Endothelial cell of umbilical vein (primary cell): Measurements from ENCODE around the gene TMEM131. TPM values are rescaled to one million over a fixed set of nuclear protein-coding genes. Genes with fewer than 3 reads are reported as not detected.

Source experiments
- BruUV-seq: library from RNA; stranded (reverse); fragments of 400-500 nt; replicated peaks from 2 replicates; lab custom pipeline; 2021; lab: Mats Ljungman, UMichigan
- CTCF ChIA-PET: fragments of 300-600, 350-600 bp; sonication (Branson Sonifier 250); formaldehyde crosslinking; loops from one replicate; lab custom pipeline; 2021; ENCODE audit warnings: antibody characterized with exemption, inconsistent platforms; lab: Charles Lee
- POLR2A ChIA-PET: fragments of 300-600, 350-600 bp; sonication (Branson Sonifier 250); formaldehyde crosslinking; loops from one replicate; lab custom pipeline; 2021; ENCODE audit warnings: antibody characterized with exemption, inconsistent platforms; lab: Charles Lee
- DNase-seq: peaks from one replicate; pipeline ENCODE4 v3.0.0-alpha.2; 2011; ENCODE audit warnings: low read depth, low spot score
- FAIRE-seq: peaks from 2 replicates; lab custom pipeline; 2011; peaks lifted over from hg19 to GRCh38; lab: Jason Lieb, UNC
- H2AFZ ChIP-seq: 2 replicates; pipeline ENCODE4 v1.6.0; 2012; ENCODE audit warnings: low read depth, low read length, control low read depth, inconsistent platforms
- H3K27ac ChIP-seq: 2 replicates; pipeline ENCODE4 v1.5.1; 2011; ENCODE audit warnings: low read depth, mild to moderate bottlenecking, control low read depth, low read length, moderate library complexity; ENCODE audit not compliant: insufficient read depth
- H3K27me3 ChIP-seq, 2 experiments: 2 replicates each; pipeline versions ENCODE4 v1.6.0 to v1.6.1; 2011; ENCODE audit warnings: low read length in 2 of 2, mixed read lengths in 1 of 2; ENCODE audit not compliant: control insufficient read depth in 2 of 2, insufficient read depth in 2 of 2
- H3K36me3 ChIP-seq, 2 experiments: 2 replicates in 1 of 2; 3 replicates in 1 of 2; pipeline ENCODE4 v1.5.1; 2011; ENCODE audit warnings: low read length in 2 of 2, mild to moderate bottlenecking in 1 of 2, moderate library complexity in 1 of 2; ENCODE audit not compliant: control insufficient read depth in 2 of 2, insufficient read depth in 2 of 2; ENCODE audit errors: extremely low read depth in 1 of 2
- H3K4me1 ChIP-seq: 3 replicates; pipeline ENCODE4 v1.5.1; 2011; ENCODE audit warnings: mild to moderate bottlenecking, low read length; ENCODE audit not compliant: control insufficient read depth, insufficient read depth; ENCODE audit errors: extremely low read depth
- H3K4me2 ChIP-seq: 2 replicates; pipeline ENCODE4 v1.6.1; 2011; ENCODE audit warnings: low read length, control low read depth, mixed read lengths; ENCODE audit not compliant: insufficient read depth
- H3K4me3 ChIP-seq, 3 experiments: fragments of 200-600 bp in 1 of 3; sonication (generic), shearing (Covaris generic) in 1 of 3; replicated peaks in 1 of 3; 2 replicates each; pipeline ENCODE4 v1.5.1; 2011 to 2016; ENCODE audit warnings: control low read depth in 3 of 3, low read length in 3 of 3, mild to moderate bottlenecking in 2 of 3, inconsistent platforms in 1 of 3, low read depth in 1 of 3, moderate library complexity in 1 of 3; ENCODE audit not compliant: insufficient read depth in 1 of 3
- H3K79me2 ChIP-seq: 2 replicates; pipeline ENCODE4 v1.6.0; 2012; ENCODE audit warnings: low read length, inconsistent platforms; ENCODE audit not compliant: control insufficient read depth, insufficient read depth
- H3K9ac ChIP-seq: replicated peaks from 2 replicates; pipeline ENCODE3; 2011; ENCODE audit warnings: low read length, control low read depth; ENCODE audit not compliant: insufficient read depth; ENCODE audit errors: extremely low read depth
- H3K9me1 ChIP-seq: replicated peaks from 3 replicates; pipeline ENCODE4 v1.6.0; 2011; ENCODE audit warnings: mild to moderate bottlenecking, low read length; ENCODE audit not compliant: control insufficient read depth, insufficient read depth; ENCODE audit errors: extremely low read depth
- H3K9me3 ChIP-seq: replicated peaks from 2 replicates; pipeline ENCODE4 v1.5.1; 2012; ENCODE audit warnings: low read length, inconsistent platforms; ENCODE audit not compliant: control insufficient read depth, insufficient read depth
- H4K20me1 ChIP-seq: replicated peaks from 2 replicates; pipeline ENCODE3; 2011; ENCODE audit warnings: mild to moderate bottlenecking, low read length; ENCODE audit not compliant: control insufficient read depth, insufficient read depth; ENCODE audit errors: extremely low read depth
- CTCF ChIP-seq, 2 donors: IDR thresholded peaks; 1 replicate in 1 of 2; 2 replicates in 1 of 2; pipeline ENCODE4 v1.5.1; 2011; ENCODE audit warnings: low read length in 2 of 2, mild to moderate bottlenecking in 2 of 2, moderate library complexity in 2 of 2, control low read depth in 1 of 2, inconsistent platforms in 1 of 2, low read depth in 1 of 2; ENCODE audit not compliant: insufficient read depth in 1 of 2; ENCODE audit errors: extremely low read depth in 1 of 2
- EZH2 ChIP-seq: IDR thresholded peaks from 2 replicates; pipeline ENCODE4 v1.6.1; 2012; ENCODE audit warnings: borderline replicate concordance, low read depth, mild to moderate bottlenecking, moderate library complexity, low read length, inconsistent platforms; ENCODE audit not compliant: severe bottlenecking
- FOS ChIP-seq: IDR thresholded peaks from 2 replicates; pipeline ENCODE4 v1.6.1; 2011; ENCODE audit warnings: mild to moderate bottlenecking, low read length, moderate library complexity, borderline replicate concordance; ENCODE audit not compliant: insufficient read depth
- GATA2 ChIP-seq: IDR thresholded peaks from 2 replicates; pipeline ENCODE4 v1.7.0; 2011; ENCODE audit warnings: low read depth, mild to moderate bottlenecking, moderate library complexity, mixed read lengths, low read length; ENCODE audit not compliant: insufficient read length, insufficient read depth
- JUN ChIP-seq: IDR thresholded peaks from 2 replicates; pipeline ENCODE4 v1.6.1; 2011; ENCODE audit warnings: borderline replicate concordance, low read depth; ENCODE audit not compliant: insufficient read length, insufficient read depth
- MYC ChIP-seq: IDR thresholded peaks from one replicate; pipeline ENCODE4 v1.6.1; 2011; ENCODE audit warnings: mild to moderate bottlenecking, low read depth, low read length
- POLR2A ChIP-seq: IDR thresholded peaks from 2 replicates; pipeline ENCODE4 v1.6.1; 2012; ENCODE audit warnings: low read depth, mild to moderate bottlenecking, control low read depth, low read length
- POLR2AphosphoS5 ChIP-seq: IDR thresholded peaks from 2 replicates; pipeline ENCODE4 v1.6.1; 2012; ENCODE audit warnings: low read depth, mild to moderate bottlenecking, control low read depth, low read length, moderate library complexity; ENCODE audit not compliant: insufficient read depth
- dilution Hi-C: fragments of 300-500 bp; cut with MboI; formaldehyde crosslinking; loops from one replicate; pipeline ENCODE4 v1.15.0; 2019; ENCODE audit warnings: low sequenced_read_pairs; ENCODE audit not compliant: extremely low pct_ligation_motif_present
- intact Hi-C: fragments of 100-400 bp; cut with micrococcal nuclease; formaldehyde crosslinking; loops from one replicate; pipeline ENCODE4 v1.10.0; 2022
- polyA plus RNA-seq, 4 experiments: library from polyadenylated mRNA; depleted of rRNA in 3 of 4; stranded (reverse) in 3 of 4; unstranded in 1 of 4; fragments of >200 nt; gene quantifications; 2 replicates each; pipeline versions ENCODE4 v1.2.1 to v1.2.3, GENCODE V29; 2011 to 2012; ENCODE audit warnings: missing spikeins in 1 of 4
- total RNA-seq: library from RNA; stranded (reverse); gene quantifications from 2 replicates; pipeline ENCODE4 v1.2.3, GENCODE V29; 2021
- TF ChIP-seq, protein P1 (sequence below): IDR thresholded peaks from 2 replicates; pipeline ENCODE4 v1.6.1; 2011; ENCODE audit not compliant: insufficient read depth, insufficient read length

TMEM131 gene
- total and polyA plus RNA-seq, 2 donors (not counting 3 experiments of a cell fraction or from before 2014, with no cell fraction given), result 12.2 to 28.6 TPM

DNA sequence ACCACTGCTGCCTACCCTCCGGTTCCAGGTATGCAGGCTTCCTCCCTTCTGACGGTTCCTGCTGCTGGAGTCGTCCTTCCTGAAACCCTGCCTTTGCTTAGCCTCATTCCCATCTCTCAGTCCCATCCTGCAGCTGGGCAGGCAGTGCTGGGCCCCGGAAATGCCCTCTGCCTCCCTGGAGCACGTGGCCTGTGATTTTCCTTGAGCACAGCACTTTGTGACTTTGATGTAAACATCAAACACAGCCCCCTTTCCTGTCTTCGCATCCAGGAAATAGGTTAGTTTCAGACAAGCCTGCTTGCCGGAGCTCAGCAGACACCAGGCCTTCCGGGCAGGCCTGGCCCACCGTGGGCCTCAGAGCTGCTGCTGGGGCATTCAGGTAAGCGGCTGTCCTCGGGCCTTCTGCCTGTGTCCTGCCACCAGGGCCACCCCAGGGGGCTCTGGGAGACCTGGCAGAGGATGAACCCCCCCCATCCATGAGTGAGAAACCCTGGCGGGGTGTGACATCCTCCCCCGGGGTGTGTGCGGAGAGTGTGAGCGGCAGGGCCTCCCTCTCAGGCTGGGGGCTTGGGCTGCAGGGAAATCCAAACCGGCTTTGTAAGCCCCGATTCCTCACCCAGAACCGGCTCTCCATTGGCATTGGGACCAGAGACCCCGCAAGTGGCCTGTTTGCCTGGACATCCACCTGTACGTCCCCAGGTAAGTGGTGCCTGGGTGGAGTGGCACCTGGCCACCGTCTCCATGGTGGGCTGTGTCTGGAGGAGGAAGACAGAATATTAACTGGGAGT, 282.3 kb downstream of the TMEM131 start, which contains the start of gene ZAP70:
Gene ZAP70, plus strand, starts transcription at position 281 of the 788 bp plus-strand sequence. CDS start 10,461 bp downstream, outside the sequence.
- no peak for FAIRE-seq

More for the DNA sequence above, 282.3 kb downstream of the TMEM131 start, which contains the start of gene ZAP70:
- Histone ChIP-seq H3K9ac (no peak within 1 kb of the TSS), H3K4me1 (no peaks in the 10 kb centered on the region), H3K36me3 (no peaks in the 10 kb centered on the region), H3K27me3 (no peaks in the 10 kb centered on the region), H4K20me1 (no peaks in the 10 kb centered on the region), H3K79me2 (no peaks in the 10 kb centered on the region), H3K27ac (no peak within 1 kb of the TSS), H3K4me2 (no peak within 1 kb of the TSS), H2AFZ (no peak within 1 kb of the TSS), H3K4me3 (no peak within 1 kb of the TSS), H3K9me3 (no peaks in the 10 kb centered on the region), H3K9me1 (no peaks in the 10 kb centered on the region)
- intact Hi-C loops, result no loop called here
- ChIA-PET POLR2A (interaction anchor here (0.6 kb wide), 1 partner anchor 21 kb away, joined by 4 read pairs; no protein-coding TSS in a partner anchor), CTCF (interaction anchor here (1.1 to 9.1 kb wide), 5 partner anchors 14 to 672 kb away, joined by 4 to 68 read pairs (median 6); no protein-coding TSS in a partner anchor)
- DNase-seq, result no peak
- no peak for TF ChIP-seq EZH2
- TF ChIP-seq FOS, result no peak
- no peak for TF ChIP-seq GATA2
- TF ChIP-seq POLR2A, result no peak
- TF ChIP-seq, protein P1, sequence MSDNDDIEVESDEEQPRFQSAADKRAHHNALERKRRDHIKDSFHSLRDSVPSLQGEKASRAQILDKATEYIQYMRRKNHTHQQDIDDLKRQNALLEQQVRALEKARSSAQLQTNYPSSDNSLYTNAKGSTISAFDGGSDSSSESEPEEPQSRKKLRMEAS, result no peak
- TF ChIP-seq CTCF (IDR thresholded peaks at IDR 0.05; ENCODE audit: extremely low read depth in 1 of 2, insufficient read depth in 1 of 2, low read depth in 1 of 2, low read length in 2 of 2), result no peak
- no peak for TF ChIP-seq JUN
- no peak for TF ChIP-seq MYC
- no peak for TF ChIP-seq POLR2AphosphoS5
- dilution Hi-C loops, result no loop called here
- no TSS peak for BruUV-seq
